K562 (cell line): ENCODE data around the gene FBN3. TPM values are rescaled to one million over a fixed set of nuclear protein-coding genes. Genes with fewer than 3 reads are reported as not detected.

Experiments used
- CBX5 ChIP-seq: IDR thresholded peaks from 2 replicates; pipeline ENCODE4 v1.6.1; 2014; ENCODE audit warnings: low read depth, borderline replicate concordance
- CCAR2 ChIP-seq: fragments of 200-400 bp; formaldehyde crosslinking; IDR thresholded peaks from 2 replicates; pipeline ENCODE4 v1.6.1; 2017; ENCODE audit warnings: mild to moderate bottlenecking, low read depth, low read length
- FOXM1 ChIP-seq, 2 experiments: fragments of 450-650 bp in 1 of 2; sonication (generic) in 1 of 2; formaldehyde crosslinking in 1 of 2; IDR thresholded peaks; 2 replicates each; pipeline versions ENCODE4 v1.6.1 to v1.9.0; 2017 to 2022; ENCODE audit warnings: low read depth in 2 of 2, mild to moderate bottlenecking in 2 of 2, missing genetic modification reagents in 1 of 2, moderate library complexity in 1 of 2
- HDGF ChIP-seq: fragments of 450-650 bp; IDR thresholded peaks from 2 replicates; pipeline ENCODE4 v1.6.1; 2016
- HNRNPK ChIP-seq: fragments of 200-400 bp; formaldehyde crosslinking; IDR thresholded peaks from one replicate; pipeline ENCODE4 v1.6.1; 2018; ENCODE audit warnings: mild to moderate bottlenecking, low read depth, low read length; ENCODE audit not compliant: poor library complexity, severe bottlenecking
- NCOR1 ChIP-seq: fragments of 450-650 bp; IDR thresholded peaks from 2 replicates; pipeline ENCODE4 v1.6.1; 2016; ENCODE audit warnings: mild to moderate bottlenecking, moderate library complexity
- POLR3A ChIP-seq: IDR thresholded peaks from 2 replicates; pipeline ENCODE4 v1.6.1; 2011; ENCODE audit warnings: borderline replicate concordance, mild to moderate bottlenecking, moderate library complexity; ENCODE audit not compliant: insufficient read length, insufficient read depth; ENCODE audit errors: extremely low read depth
- POLR3G ChIP-seq: IDR thresholded peaks from 2 replicates; pipeline ENCODE4 v1.6.1; 2011; ENCODE audit not compliant: insufficient read length, insufficient replicate concordance; ENCODE audit errors: extremely low read depth
- RFX1 ChIP-seq: fragments of 450-650 bp; IDR thresholded peaks from 2 replicates; pipeline ENCODE4 v1.6.1; 2016; ENCODE audit warnings: mild to moderate bottlenecking, moderate library complexity
- SMAD1 ChIP-seq: fragments of 150-350 bp; IDR thresholded peaks from 2 replicates; pipeline ENCODE4 v1.6.1; 2014; ENCODE audit warnings: low read length, low read depth; ENCODE audit not compliant: partially characterized antibody
- ZNF75A ChIP-seq: fragments of 450-650 bp; formaldehyde crosslinking; IDR thresholded peaks from 2 replicates; pipeline ENCODE4 v1.4.0; 2020; ENCODE audit warnings: mild to moderate bottlenecking
- ZSCAN29 ChIP-seq: fragments of 450-650 bp; IDR thresholded peaks from 2 replicates; pipeline ENCODE4 v1.6.1; 2017
- polyA plus RNA-seq, 8 experiments: library from polyadenylated mRNA; depleted of rRNA in 4 of 8; stranded (reverse) in 5 of 8; unstranded in 3 of 8; fragments of >200 nt; fragmentation: Nextera tagmentation in 2 of 8; fragmentation: Illumina TruSeq in 1 of 8; extraction: Ambion mirVana in 2 of 8; extraction: Trizol in 1 of 8; gene quantifications; 2 replicates each; pipeline versions ENCODE4 v1.2.1 to v1.2.3, GENCODE V29; 2011 to 2014; ENCODE audit warnings: inconsistent platforms in 1 of 8, missing spikeins in 1 of 8
- total RNA-seq, 7 experiments: library from RNA; depleted of rRNA in 6 of 7; stranded (reverse); fragments of >200 nt in 6 of 7; fragmentation: Illumina TruSeq in 2 of 7; extraction: Trizol in 2 of 7; gene quantifications; 2 replicates each; pipeline versions ENCODE4 v1.2.1 to v1.2.3, GENCODE V29; 2011 to 2021; ENCODE audit warnings: low replicate concordance in 1 of 7
- TF ChIP-seq, protein P1 (sequence below), 2 experiments: fragments of 450-650 bp; IDR thresholded peaks; 2 replicates each; pipeline ENCODE4 v1.6.1; 2016; ENCODE audit warnings: mild to moderate bottlenecking in 2 of 2, borderline replicate concordance in 1 of 2, low read depth in 1 of 2, moderate library complexity in 1 of 2
- TF ChIP-seq, protein P2 (sequence below): IDR thresholded peaks from 2 replicates; pipeline ENCODE4 v1.6.1; 2016; ENCODE audit warnings: missing genetic modification characterization, missing compliant biosample characterization
- TF ChIP-seq, protein P3 (sequence below): fragments of 250-450 bp; sonication (Bioruptor Pico); IDR thresholded peaks from 2 replicates; pipeline ENCODE4 v1.8.0; 2022; ENCODE audit warnings: inconsistent platforms

The FBN3 gene
- total and polyA plus RNA-seq, 9 of the 15 experiments (the other 6 are each of a cell fraction or from before 2014, with no cell fraction given), result under 0.01 to 0.29 (median 0.01) TPM; not detected in 4

DNA sequence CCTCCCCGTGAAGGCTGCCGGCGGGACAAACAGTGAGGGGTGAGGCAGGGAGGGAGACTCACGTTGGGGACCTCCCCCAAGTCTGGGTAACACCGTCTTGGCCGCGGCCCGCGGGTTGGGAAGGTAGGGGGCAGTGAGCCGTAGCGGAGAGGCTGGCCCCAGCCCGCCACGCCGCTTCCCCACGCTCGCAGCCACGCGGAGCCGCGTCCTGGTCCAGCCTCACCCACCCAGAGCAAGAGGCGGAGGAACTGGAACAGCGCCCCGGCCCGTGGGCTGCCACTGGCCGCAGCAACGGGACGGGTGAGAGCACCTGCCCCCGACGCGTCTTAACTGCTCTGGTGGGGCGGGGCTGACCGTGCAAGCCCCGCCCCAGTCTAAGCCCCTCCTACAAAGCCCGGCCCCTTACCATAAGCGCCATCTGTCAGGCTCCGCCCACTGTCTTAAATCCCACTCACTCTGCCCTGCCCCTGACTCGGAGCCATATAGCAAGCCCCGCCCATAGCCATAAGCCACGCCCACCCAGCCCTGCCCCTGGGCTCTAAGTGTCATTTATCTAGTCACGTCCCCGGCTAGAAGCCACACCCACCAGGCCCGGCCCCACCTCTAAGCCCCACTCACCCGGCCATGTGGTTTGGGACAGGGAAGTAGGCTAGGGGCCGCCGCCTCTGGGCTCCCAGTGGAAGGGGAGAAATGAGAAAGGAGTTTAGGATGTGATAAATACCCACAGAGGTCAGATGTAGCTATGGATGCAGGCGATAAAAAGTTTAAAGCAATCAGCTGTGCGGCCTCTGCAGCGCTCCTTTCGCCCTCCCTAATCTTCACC lies 98.9 kb downstream of the FBN3 start (continued):
- TF ChIP-seq, protein P1, sequence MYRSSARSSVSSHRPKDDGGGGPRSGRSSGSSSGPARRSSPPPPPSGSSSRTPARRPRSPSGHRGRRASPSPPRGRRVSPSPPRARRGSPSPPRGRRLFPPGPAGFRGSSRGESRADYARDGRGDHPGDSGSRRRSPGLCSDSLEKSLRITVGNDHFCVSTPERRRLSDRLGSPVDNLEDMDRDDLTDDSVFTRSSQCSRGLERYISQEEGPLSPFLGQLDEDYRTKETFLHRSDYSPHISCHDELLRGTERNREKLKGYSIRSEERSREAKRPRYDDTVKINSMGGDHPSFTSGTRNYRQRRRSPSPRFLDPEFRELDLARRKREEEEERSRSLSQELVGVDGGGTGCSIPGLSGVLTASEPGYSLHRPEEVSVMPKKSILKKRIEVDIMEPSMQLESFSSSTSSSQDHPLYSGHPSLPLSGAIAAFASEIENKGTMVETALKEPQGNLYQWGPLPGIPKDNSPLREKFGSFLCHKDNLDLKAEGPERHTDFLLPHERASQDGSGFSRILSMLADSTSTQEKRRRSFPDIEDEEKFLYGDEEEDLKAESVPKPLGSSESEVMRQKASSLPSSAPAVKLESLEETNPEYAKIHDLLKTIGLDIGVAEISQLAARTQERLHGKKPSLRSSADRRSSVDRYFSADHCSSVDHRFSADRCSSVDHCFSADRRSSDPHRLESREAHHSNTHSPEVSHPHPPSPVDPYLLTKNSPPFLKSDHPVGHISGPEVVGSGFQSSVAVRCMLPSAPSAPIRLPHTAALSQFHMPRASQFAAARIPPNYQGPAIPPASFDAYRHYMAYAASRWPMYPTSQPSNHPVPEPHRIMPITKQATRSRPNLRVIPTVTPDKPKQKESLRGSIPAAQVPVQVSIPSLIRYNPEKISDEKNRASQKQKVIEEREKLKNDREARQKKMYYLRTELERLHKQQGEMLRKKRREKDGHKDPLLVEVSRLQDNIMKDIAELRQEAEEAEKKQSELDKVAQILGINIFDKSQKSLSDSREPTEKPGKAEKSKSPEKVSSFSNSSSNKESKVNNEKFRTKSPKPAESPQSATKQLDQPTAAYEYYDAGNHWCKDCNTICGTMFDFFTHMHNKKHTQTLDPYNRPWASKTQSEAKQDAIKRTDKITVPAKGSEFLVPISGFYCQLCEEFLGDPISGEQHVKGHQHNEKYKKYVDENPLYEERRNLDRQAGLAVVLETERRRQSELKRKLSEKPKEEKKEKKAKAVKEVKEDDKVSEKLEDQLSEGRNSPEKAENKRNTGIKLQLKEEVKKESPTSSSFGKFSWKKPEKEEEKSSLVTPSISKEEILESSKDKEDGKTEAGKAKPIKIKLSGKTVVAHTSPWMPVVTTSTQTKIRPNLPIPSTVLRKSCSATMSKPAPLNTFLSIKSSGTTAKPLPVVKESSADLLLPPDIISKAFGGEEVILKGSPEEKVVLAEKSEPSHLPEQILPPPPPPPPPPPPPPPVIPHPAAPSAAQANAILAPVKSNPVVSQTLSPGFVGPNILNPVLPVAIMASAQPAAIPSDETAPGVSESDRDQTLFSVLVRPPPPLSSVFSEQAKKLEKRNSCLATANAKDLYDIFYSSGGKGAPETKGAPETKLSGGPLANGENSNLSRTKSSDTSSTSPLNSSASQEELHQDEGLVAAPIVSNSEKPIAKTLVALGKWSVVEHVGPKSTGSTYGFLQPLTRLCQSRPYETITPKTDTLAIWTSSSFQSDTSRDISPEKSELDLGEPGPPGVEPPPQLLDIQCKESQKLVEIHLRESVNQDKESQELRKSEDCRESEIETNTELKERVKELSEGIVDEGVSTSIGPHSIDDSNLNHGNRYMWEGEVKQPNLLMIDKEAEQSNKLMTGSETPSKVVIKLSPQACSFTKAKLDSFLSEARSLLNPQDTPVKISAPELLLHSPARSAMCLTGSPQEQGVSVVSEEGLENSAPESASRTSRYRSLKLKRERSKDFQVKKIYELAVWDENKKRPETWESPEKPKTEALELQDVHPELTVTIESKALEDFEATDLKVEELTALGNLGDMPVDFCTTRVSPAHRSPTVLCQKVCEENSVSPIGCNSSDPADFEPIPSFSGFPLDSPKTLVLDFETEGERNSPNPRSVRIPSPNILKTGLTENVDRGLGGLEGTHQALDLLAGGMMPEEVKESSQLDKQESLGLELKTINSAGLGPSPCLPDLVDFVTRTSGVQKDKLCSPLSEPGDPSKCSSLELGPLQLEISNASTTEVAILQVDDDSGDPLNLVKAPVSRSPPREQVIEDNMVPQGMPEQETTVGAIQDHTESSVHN (IDR thresholded peaks at IDR 0.05; ENCODE audit: borderline replicate concordance in 1 of 2, low read depth in 1 of 2), result no peak
- TF ChIP-seq, protein P2, sequence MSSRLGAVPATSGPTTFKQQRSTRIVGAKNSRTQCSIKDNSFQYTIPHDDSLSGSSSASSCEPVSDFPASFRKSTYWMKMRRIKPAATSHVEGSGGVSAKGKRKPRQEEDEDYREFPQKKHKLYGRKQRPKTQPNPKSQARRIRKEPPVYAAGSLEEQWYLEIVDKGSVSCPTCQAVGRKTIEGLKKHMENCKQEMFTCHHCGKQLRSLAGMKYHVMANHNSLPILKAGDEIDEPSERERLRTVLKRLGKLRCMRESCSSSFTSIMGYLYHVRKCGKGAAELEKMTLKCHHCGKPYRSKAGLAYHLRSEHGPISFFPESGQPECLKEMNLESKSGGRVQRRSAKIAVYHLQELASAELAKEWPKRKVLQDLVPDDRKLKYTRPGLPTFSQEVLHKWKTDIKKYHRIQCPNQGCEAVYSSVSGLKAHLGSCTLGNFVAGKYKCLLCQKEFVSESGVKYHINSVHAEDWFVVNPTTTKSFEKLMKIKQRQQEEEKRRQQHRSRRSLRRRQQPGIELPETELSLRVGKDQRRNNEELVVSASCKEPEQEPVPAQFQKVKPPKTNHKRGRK (tag), result no peak
- TF ChIP-seq, protein P3, sequence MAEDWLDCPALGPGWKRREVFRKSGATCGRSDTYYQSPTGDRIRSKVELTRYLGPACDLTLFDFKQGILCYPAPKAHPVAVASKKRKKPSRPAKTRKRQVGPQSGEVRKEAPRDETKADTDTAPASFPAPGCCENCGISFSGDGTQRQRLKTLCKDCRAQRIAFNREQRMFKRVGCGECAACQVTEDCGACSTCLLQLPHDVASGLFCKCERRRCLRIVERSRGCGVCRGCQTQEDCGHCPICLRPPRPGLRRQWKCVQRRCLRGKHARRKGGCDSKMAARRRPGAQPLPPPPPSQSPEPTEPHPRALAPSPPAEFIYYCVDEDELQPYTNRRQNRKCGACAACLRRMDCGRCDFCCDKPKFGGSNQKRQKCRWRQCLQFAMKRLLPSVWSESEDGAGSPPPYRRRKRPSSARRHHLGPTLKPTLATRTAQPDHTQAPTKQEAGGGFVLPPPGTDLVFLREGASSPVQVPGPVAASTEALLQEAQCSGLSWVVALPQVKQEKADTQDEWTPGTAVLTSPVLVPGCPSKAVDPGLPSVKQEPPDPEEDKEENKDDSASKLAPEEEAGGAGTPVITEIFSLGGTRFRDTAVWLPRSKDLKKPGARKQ (CRISPR knock-in tag), result no peak
- no peak for TF ChIP-seq CBX5
- TF ChIP-seq CCAR2, result no peak
- no peak for TF ChIP-seq HNRNPK
- TF ChIP-seq RFX1, result no peak
- TF ChIP-seq SMAD1, result no peak
- TF ChIP-seq ZNF75A (CRISPR knock-in tag), result no peak
- TF ChIP-seq NCOR1, result no peak
- no peak for TF ChIP-seq FOXM1 (IDR thresholded peaks at IDR 0.05; ENCODE audit: low read depth)
- no peak for TF ChIP-seq FOXM1 (CRISPR knock-in tag; IDR thresholded peaks at IDR 0.05; ENCODE audit: low read depth)
- TF ChIP-seq POLR3G, result no peak
- no peak for TF ChIP-seq POLR3A
- TF ChIP-seq ZSCAN29, result no peak
- TF ChIP-seq HDGF, result no peak; the same call in 1 of the 2 replicates
